Measurements from ENCODE around the gene TMEM145. TPM values are rescaled to one million over a fixed set of nuclear protein-coding genes. Genes with fewer than 3 reads are reported as not detected.

TMEM145 gene
- total and polyA plus RNA-seq, 8 donors: 0.37 to 44.3 (median 0.61) TPM; not detected in 3

DNA sequence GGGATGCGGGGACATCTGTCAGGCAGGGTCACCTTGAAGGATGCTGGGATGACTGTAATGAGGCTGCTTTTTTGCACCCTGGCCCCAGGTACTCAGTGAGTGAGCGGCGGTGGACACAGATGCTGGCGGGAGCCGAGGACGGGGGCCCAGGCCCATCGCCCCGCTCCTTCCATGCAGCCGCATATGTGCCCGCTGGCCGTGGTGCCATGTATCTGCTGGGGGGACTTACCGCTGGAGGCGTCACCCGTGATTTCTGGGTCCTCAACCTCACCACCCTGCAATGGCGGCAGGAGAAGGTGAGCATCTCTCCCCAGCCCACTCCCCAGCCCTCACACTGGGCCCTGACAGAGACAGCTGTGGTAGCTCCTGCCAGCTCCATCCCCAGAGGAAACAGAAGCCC is 43.6 kb downstream of the TMEM145 start:
- DNase-seq: no peak
- intact Hi-C loops (cut with DNase I; ENCODE audit: low total_unique reads): no loop called here
- no peak for TF ChIP-seq EP300 (IDR thresholded peaks at IDR 0.05)
- Histone ChIP-seq H3K27ac (no peak overlapping the region), H3K27me3 (no peaks in the 10 kb centered on the region), H3K9me3 (no peaks in the 10 kb centered on the region), H3K4me1 (no peaks in the 10 kb centered on the region), H3K4me3 (no peak overlapping the region), H3K36me3 (peaks cover 21 to 97% (median 92%) of the 10 kb centered on the region in 4 donors)
- 93 to 97% (median 96%) methylated on average over 15 of the region's 15 CpGs for WGBS, 5 donors

GRCh38 chr19:42357290-42357689 is 44.2 kb downstream of the TMEM145 start:
- Histone ChIP-seq H3K36me3 (peaks cover 20 to 97% (median 90%) of the 10 kb centered on the region in 4 donors), H3K27me3 (no peaks in the 10 kb centered on the region), H3K4me3 (no peak overlapping the region), H3K4me1 (no peaks in the 10 kb centered on the region), H3K9me3 (no peaks in the 10 kb centered on the region), H3K27ac (no peak overlapping the region)
- intact Hi-C loops (cut with DNase I; ENCODE audit: low total_unique reads): no loop called here
- TF ChIP-seq POLR2AphosphoS5 (IDR thresholded peaks at IDR 0.05) (no peak), POLR2A (IDR thresholded peaks at IDR 0.05) (no peak), CTCF (IDR thresholded peaks at IDR 0.05) (no peak), EP300 (IDR thresholded peaks at IDR 0.05) (no peak)
- DNase-seq: no peak
- 91 to 94% (median 92%) methylated on average over 4 to 12 of the region's 12 CpGs for WGBS, 5 donors

DNA sequence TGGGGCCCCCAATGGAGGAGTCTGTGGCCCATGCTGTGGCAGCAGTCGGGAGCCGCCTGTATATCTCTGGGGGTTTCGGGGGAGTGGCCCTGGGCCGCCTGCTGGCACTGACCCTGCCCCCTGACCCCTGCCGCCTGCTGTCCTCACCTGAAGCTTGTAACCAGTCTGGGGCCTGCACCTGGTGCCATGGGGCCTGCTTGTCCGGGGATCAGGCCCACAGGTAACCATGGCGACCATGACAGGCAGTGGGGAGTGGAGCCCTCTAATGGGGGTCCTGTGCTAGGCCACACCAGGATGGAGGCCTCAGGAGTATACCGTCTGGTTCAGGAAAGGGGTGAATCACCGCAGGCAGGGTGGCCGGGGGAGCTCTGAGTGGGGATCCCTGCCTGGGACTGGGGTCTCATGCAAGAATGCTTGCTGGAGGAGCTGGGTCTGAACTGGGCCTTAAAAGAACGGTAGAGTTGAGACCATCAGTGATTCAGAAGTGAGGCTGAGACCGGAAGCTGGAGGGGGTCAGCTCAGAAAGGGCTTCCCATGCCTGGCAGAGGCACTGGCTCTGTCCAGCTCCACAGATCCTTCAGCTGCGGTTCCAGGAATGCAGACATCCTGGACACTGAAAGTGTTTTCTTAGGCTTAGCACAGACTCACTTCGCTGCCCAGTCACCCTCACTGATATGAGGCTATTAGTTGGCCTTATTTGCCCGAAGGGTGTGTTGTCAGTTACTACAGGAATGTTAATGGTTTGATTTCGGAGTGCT is 47.9 kb downstream of the TMEM145 start:
- peaks cover 0 to 8% (median 0%) of the 10 kb centered on the region in 4 donors for H3K4me1 ChIP-seq
- no peak for DNase-seq
- H3K9me3 ChIP-seq: peaks cover 0 to 13% (median 0%) of the 10 kb centered on the region in 4 donors
- 85 to 89% (median 88%) methylated on average over 14 to 16 of the region's 16 CpGs for WGBS, 5 donors
- H3K27me3 ChIP-seq: no peaks in the 10 kb centered on the region
- no peak overlapping the region for H3K27ac ChIP-seq
- intact Hi-C loops (cut with DNase I; ENCODE audit: low total_unique reads): no loop called here
- H3K36me3 ChIP-seq: peaks cover 17 to 89% (median 75%) of the 10 kb centered on the region in 4 donors
- TF ChIP-seq POLR2A (IDR thresholded peaks at IDR 0.05) (no peak), CTCF (IDR thresholded peaks at IDR 0.05) (no peak)
- no peak overlapping the region for H3K4me3 ChIP-seq

GRCh38 chr19:42361545-42361910 is 48.4 kb downstream of the TMEM145 start:
- H3K36me3 ChIP-seq: peaks cover 11 to 86% (median 72%) of the 10 kb centered on the region in 4 donors

More at GRCh38 chr19:42361545-42361910, 48.4 kb downstream of the TMEM145 start:
- H3K27me3 ChIP-seq: no peaks in the 10 kb centered on the region
- no peak overlapping the region for H3K27ac ChIP-seq
- TF ChIP-seq EP300 (IDR thresholded peaks at IDR 0.05) (no peak), CTCF (IDR thresholded peaks at IDR 0.05) (no peak), POLR2A (IDR thresholded peaks at IDR 0.05) (no peak), POLR2AphosphoS5 (IDR thresholded peaks at IDR 0.05) (no peak)
- 90 to 94% (median 91%) methylated on average over 7 of the region's 7 CpGs for WGBS, 5 donors
- intact Hi-C loops (cut with DNase I; ENCODE audit: low total_unique reads): no loop called here
- peaks cover 0 to 13% (median 0%) of the 10 kb centered on the region in 4 donors for H3K9me3 ChIP-seq
- no peak overlapping the region for H3K4me3 ChIP-seq
- no peak for DNase-seq
- peaks cover 0 to 8% (median 0%) of the 10 kb centered on the region in 4 donors for H3K4me1 ChIP-seq

Measured in stomach (tissue), 9 donors.